ENCODE data around the gene FXYD3. TPM values are rescaled to one million over a fixed set of nuclear protein-coding genes. Genes with fewer than 3 reads are reported as not detected.
A peak's percentile ranks its signal among the peaks of the same experiment; 100 is the strongest.

FXYD3 gene
- total and polyA plus RNA-seq, 2 of the 13 experiments (the other 11 are each of a cell fraction or from before 2014, with no cell fraction given) = 4.9 TPM; not detected in 1

DNA sequence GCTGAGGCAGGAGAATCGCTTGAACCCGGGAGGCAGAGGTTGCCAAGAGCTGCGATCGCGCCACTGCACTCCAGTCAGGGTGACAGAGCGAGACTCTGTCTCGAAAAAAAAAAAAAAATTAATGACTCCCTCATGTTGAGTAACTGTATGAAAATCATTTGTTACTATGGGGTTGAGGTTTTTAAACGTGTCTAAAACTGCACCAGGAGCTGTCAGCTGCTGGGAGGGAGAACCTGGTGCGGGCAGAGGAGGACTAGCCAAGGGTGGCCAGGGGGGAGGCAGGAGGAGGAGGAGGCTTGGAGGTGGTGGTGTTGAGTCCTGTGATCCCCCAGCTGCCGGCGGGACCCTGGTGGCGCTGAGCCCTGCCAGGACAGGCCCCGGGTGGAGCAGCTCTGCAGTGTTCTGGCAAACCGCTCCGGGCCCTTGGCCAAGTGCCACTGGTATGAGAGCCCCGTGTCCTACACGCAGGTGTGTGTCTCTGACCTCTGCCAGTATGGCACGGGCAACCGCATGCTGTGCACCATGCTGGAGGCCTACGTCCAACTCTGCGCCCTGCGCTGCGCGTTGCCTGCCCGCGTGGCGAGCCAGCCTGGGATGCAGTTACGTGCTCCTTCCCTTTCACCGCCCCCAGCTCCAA is 17.1 kb upstream of the FXYD3 start:
- ATAC-seq = no peak; the same call in 2 of the 3 replicates
- CTCF ChIA-PET (ENCODE audit: low intra/inter-chr PET ratio, low total read pairs) = no interaction called here
- Histone ChIP-seq H3K27me3 (ENCODE audit: control insufficient read depth in 1 of 2, insufficient read depth in 2 of 2, low read length in 2 of 2) (peaks cover 0 to 4% of the 10 kb centered on the region in 2 experiments; a peak in 1 of 5 replicates), H3K79me2 (ENCODE audit: insufficient read depth, low read length) (no peaks in the 10 kb centered on the region), H2AFZ (ENCODE audit: low read length) (no peak overlapping the region), H3K4me2 (ENCODE audit: low read depth, low read length) (no peak overlapping the region), H3K9ac (ENCODE audit: insufficient read depth, low read depth, low read length) (no peak overlapping the region), H3K4me1 (ENCODE audit: insufficient read depth, low read length) (peaks cover 37% of the 10 kb centered on the region), H3K9me3 (ENCODE audit: low read length) (no peaks in the 10 kb centered on the region), H3K4me3 (replicated peaks in 1 of 3; ENCODE audit: insufficient read depth in 1 of 3, low read depth in 2 of 3, low read length in 3 of 3) (no peak overlapping the region), H4K20me1 (ENCODE audit: insufficient read depth, low read length) (no peaks in the 10 kb centered on the region), H3K27ac (ENCODE audit: extremely low read length, insufficient read depth, low read length) (no peak overlapping the region), H3K36me3 (replicated peaks in 1 of 2; ENCODE audit: control insufficient read depth in 1 of 2, insufficient read depth in 2 of 2, low read length in 2 of 2) (no peaks in the 10 kb centered on the region)
- no peak for DNase-seq (ENCODE audit: low spot score)
- POLR2A ChIA-PET = no interaction called here
- no TSS peak for BruUV-seq (replicated peaks)
- intact Hi-C loops (cut with micrococcal nuclease; ENCODE audit: unreplicated experiment) (no loop called here), in situ Hi-C loops (cut with HindIII; ENCODE audit: extremely low pct_ligation_motif_present, low pct_unique_long_range_greater_than_20kb) (no loop called here)
- FAIRE-seq = no peak
- WGBS (ENCODE audit: low lambda C conversion rate) = 86% methylated on average over 18 of the region's 29 CpGs
- TF ChIP-seq ZNF768 (CRISPR knock-in tag; IDR thresholded peaks at IDR 0.05) = 0 out of 2 replicates have a peak, but pooled peaks have one; percentile 33
- TF ChIP-seq NFE2L1 (CRISPR knock-in tag; IDR thresholded peaks at IDR 0.05; ENCODE audit: borderline replicate concordance) = no peak

DNA sequence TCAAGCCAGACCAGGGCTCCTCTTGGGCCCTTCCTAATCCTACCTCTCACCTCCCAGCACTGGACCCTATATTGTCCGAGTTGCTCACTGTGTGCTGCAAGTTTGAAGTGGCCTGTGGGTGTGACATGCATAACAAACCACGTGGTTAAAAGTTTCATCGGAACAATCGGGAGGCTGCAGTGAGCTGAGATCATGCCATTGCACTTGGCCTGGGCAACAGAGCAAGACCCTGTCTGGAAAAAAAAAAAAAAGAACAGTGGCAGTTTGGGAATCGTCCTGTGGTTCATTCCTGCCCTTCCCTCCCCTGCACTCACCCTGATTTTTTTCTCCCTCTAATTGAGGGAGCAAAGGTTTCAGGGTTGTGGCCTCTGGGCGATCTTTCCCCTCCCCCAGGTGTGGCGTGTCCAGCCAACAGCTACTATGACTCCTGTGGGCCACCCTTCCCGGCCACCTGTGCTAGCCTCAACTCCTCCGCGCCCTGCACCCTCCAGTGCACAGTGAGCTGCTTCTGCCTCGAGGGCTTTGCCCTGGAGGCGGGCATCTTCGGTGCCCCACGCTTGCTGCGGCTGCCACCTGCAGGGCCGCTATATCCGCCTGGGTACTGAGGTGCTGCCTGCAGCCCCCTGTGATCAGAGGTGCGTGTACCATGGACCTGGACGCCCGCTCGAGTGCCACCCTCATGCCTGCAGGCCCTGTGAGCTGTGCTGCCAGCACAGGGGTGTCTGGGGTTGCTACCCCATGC is 16.3 kb upstream of the FXYD3 start:
- no peaks in the 10 kb centered on the region for H3K79me2 ChIP-seq (ENCODE audit: insufficient read depth, low read length)
- H3K27me3 ChIP-seq (ENCODE audit: control insufficient read depth in 1 of 2, insufficient read depth in 2 of 2, low read length in 2 of 2) = peaks cover 0 to 4% of the 10 kb centered on the region in 2 experiments; a peak in 1 of 5 replicates
- POLR2A ChIA-PET = no interaction called here
- FAIRE-seq (no peak), DNase-seq (ENCODE audit: low spot score) (no peak), ATAC-seq (no peak; the same call in 1 of the 3 replicates)
- H3K4me1 ChIP-seq (ENCODE audit: insufficient read depth, low read length) = peaks cover 45% of the 10 kb centered on the region
- H2AFZ ChIP-seq (ENCODE audit: low read length) = no peak overlapping the region
- H3K36me3 ChIP-seq (replicated peaks in 1 of 2; ENCODE audit: control insufficient read depth in 1 of 2, insufficient read depth in 2 of 2, low read length in 2 of 2) = no peaks in the 10 kb centered on the region
- peak overlapping the region in 1 of 3 experiments; percentile 3; a peak in 1 of 6 replicates for H3K4me3 ChIP-seq (replicated peaks in 1 of 3; ENCODE audit: insufficient read depth in 1 of 3, low read depth in 2 of 3, low read length in 3 of 3)
- no peak overlapping the region for H3K9ac ChIP-seq (ENCODE audit: insufficient read depth, low read depth, low read length)
- TF ChIP-seq MED1 (CRISPR knock-in tag; IDR thresholded peaks at IDR 0.05) (no peak), ZNF121 (CRISPR knock-in tag; IDR thresholded peaks at IDR 0.05) (peak; percentile 77), HNRNPL (IDR thresholded peaks at IDR 0.05; ENCODE audit: low read depth, low read length) (peak; percentile 93), HNRNPLL (IDR thresholded peaks at IDR 0.05; ENCODE audit: low read depth, low read length, poor library complexity, severe bottlenecking) (peak; percentile 26), KLF15 (CRISPR knock-in tag; IDR thresholded peaks at IDR 0.05; ENCODE audit: borderline replicate concordance) (no peak), ATF7-NPFF (CRISPR knock-in tag; IDR thresholded peaks at IDR 0.05; ENCODE audit: low read depth) (no peak)
- TF ChIP-seq, protein P1, sequence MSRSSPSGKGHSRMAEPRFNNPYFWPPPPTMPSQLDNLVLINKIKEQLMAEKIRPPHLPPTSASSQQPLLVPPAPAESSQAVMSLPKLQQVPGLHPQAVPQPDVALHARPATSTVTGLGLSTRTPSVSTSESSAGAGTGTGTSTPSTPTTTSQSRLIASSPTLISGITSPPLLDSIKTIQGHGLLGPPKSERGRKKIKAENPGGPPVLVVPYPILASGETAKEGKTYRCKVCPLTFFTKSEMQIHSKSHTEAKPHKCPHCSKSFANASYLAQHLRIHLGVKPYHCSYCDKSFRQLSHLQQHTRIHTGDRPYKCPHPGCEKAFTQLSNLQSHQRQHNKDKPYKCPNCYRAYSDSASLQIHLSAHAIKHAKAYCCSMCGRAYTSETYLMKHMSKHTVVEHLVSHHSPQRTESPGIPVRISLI (CRISPR knock-in tag; IDR thresholded peaks at IDR 0.05; ENCODE audit: borderline replicate concordance) = peak; percentile 53; the same call in 1 of the 2 replicates
- TF ChIP-seq, protein P2, sequence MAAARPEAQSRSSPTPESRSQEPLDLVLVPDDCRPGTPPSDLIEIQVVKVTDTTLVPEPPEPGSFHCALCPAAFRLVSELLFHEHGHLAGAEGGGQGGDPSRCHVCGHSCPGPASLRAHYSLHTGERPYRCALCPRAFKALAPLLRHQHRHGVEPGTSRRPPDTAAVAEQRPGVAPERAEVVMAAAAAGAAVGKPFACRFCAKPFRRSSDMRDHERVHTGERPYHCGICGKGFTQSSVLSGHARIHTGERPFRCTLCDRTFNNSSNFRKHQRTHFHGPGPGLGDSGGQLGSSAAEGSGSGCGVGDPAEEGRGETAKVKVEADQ (CRISPR knock-in tag; IDR thresholded peaks at IDR 0.05; ENCODE audit: borderline replicate concordance) = no peak
- CTCF ChIA-PET (ENCODE audit: low intra/inter-chr PET ratio, low total read pairs) = no interaction called here
- peak overlapping the region; percentile 32 for H3K4me2 ChIP-seq (ENCODE audit: low read depth, low read length)
- 14% methylated on average over 8 of the region's 21 CpGs for WGBS (ENCODE audit: low lambda C conversion rate)
- no peak overlapping the region for H3K27ac ChIP-seq (ENCODE audit: extremely low read length, insufficient read depth, low read length)
- no peaks in the 10 kb centered on the region for H4K20me1 ChIP-seq (ENCODE audit: insufficient read depth, low read length)
- H3K9me3 ChIP-seq (ENCODE audit: low read length) = no peaks in the 10 kb centered on the region
- in situ Hi-C loops (cut with HindIII; ENCODE audit: extremely low pct_ligation_motif_present, low pct_unique_long_range_greater_than_20kb) (no loop called here), intact Hi-C loops (cut with micrococcal nuclease; ENCODE audit: unreplicated experiment) (no loop called here)
- no TSS peak for BruUV-seq (replicated peaks)
